Epithelial cell of esophagus (primary cell): ENCODE data around the gene MARCHF9.

ENCODE experiments used
- DNase-seq: peaks from one replicate; pipeline ENCODE4 v3.0.0; 2010; ENCODE audit warnings: low read depth
- H3K4me3 ChIP-seq: 2 replicates; pipeline ENCODE4 v1.5.1; 2011; ENCODE audit warnings: mild to moderate bottlenecking, low read length, control low read depth
- TF ChIP-seq, protein P1 (sequence below): IDR thresholded peaks from 2 replicates; pipeline ENCODE4 v1.5.1; 2011; ENCODE audit warnings: low read depth, mild to moderate bottlenecking, low read length, control low read depth, inconsistent platforms; ENCODE audit not compliant: insufficient read depth; ENCODE audit errors: missing control alignments

The MARCHF9 gene

DNA sequence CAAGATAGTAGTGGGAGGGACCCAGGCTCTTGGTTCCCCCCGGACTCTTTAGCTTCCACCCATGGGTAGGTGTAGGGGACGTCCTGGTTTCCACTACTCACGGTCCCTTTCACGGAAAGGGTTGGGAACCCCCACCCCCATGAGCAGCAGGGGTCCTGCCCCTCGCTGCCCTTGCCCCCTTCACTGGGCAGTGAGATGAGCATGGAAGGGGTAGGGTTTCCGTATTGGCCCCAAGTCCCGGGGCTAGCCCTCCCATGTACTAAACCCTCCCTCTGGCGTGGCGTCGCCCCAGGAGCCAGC is 29.1 kb upstream of the MARCHF9 start:
- peak overlapping the region; percentile 65 for H3K4me3 ChIP-seq
- DNase-seq, result no peak

DNA sequence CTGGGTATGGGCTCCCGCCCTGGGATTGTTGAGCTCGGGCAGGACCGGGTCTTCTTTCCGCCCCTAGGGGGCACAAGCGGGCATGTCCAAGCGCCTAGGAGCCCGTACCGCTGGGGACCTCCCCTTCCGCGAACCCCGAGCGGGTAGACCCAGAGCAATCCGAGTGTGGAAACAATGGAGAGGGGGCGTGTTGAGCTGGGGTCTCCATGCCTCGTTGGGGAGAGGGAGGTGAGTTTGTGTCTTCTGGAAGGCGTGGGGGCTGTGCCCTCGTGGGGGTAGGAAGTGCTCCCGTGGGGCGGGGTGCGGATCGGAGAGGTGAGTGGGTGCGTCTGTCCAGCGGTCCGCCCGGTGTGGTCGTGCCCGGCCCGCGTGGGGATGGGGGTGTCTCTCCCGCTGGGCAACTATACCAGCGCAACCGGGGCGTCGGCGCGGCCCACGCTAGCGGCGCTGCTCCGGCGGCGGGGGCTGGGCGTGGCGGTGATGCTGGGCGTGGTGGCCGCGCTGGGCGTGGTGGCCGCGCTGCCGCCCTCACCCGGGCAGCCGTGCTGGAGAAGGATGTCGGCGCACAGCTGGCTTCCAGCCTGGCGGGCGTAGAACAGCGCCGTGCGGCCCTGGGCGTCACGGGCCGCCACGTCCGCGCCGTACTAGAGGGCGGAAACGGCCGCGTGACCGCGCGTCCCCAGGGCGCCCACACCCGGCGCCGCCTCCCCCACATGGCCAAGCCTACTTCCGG is 28.6 kb upstream of the MARCHF9 start:
- peak; percentile 82 for DNase-seq
- peak overlapping the region; percentile 65 for H3K4me3 ChIP-seq
- TF ChIP-seq, protein P1, sequence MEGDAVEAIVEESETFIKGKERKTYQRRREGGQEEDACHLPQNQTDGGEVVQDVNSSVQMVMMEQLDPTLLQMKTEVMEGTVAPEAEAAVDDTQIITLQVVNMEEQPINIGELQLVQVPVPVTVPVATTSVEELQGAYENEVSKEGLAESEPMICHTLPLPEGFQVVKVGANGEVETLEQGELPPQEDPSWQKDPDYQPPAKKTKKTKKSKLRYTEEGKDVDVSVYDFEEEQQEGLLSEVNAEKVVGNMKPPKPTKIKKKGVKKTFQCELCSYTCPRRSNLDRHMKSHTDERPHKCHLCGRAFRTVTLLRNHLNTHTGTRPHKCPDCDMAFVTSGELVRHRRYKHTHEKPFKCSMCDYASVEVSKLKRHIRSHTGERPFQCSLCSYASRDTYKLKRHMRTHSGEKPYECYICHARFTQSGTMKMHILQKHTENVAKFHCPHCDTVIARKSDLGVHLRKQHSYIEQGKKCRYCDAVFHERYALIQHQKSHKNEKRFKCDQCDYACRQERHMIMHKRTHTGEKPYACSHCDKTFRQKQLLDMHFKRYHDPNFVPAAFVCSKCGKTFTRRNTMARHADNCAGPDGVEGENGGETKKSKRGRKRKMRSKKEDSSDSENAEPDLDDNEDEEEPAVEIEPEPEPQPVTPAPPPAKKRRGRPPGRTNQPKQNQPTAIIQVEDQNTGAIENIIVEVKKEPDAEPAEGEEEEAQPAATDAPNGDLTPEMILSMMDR, result peak; percentile 78

More for the DNA sequence above, 29.1 kb upstream of the MARCHF9 start:
- TF ChIP-seq, protein P1, result no peak

DNA sequence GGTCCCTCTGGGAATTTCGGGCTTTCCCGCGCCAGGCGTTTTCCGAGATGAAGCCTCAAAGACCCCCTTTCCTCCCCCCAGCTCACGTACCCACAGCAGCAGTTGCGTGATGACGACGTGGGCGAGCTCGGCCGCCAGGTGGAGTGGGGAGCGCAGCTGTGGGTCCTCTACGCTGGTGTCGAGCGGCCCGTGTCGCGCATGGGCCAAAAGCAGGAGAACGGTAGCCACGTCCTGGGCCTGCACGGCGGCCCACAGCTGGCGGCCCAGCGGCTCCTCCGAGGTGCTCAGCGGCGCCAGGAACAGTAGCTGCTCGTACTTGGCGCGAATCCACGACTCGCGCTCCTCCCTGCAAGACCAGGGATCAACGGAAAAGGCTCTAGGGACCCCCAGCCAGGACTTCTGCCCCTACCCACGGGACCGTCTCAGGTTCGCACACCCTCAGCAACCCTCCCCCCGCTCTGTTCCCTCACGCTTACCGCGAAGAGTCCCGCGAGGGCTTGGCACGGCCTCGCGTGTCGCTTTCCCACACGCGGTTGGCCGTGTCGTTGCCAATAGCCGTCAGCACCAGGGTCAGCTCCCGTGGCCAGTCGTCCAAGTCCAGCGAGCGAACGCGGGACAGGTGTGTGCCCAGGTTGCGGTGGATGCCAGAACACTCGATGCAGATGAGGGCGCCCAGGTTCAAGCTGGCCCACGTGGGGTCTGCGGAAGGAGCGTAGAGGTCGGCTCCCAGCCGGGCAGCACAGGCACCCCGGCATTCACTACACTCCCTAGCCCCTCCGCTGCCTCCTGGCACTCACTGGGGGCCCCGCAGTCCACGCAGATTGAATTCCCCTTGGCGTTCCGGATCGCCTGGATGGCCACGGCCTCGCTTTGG is 27.8 kb upstream of the MARCHF9 start:
- peak; percentile 20 for DNase-seq
- TF ChIP-seq, protein P1, result peak; percentile 33
- peak overlapping the region; percentile 43 for H3K4me3 ChIP-seq

DNA sequence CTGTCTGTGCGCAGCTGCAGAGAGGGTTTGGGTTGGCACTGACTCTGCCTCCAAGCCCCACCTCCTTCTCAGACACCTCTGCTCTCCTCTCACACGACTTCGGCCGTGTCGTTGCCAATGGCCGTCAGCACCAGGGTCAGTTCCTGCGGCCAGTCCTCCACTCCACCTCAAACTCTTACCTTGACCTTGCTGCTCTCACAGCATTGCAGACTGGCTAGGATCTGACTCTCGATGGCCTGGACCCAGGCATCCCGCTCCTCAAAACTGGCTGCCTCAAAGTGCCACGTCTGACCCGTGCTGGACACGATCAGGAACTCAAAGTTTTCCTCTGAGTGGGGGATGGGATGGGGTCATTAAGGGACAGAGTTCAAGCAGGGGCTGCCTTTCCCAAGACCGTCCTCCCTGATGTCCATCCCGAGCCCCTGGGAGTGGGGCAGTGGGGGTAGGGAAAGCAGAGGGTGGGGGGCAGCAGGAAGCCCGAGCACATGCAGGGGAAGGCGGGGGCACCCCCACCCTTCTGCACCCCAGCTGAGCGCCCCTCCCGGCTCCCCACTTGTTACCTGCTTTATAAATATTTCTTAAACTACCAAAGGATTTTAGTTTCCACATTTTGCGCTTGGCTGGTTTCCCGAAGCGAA is 27.0 kb upstream of the MARCHF9 start:
- TF ChIP-seq, protein P1, result no peak
- no peak for DNase-seq
- no peak overlapping the region for H3K4me3 ChIP-seq

DNA sequence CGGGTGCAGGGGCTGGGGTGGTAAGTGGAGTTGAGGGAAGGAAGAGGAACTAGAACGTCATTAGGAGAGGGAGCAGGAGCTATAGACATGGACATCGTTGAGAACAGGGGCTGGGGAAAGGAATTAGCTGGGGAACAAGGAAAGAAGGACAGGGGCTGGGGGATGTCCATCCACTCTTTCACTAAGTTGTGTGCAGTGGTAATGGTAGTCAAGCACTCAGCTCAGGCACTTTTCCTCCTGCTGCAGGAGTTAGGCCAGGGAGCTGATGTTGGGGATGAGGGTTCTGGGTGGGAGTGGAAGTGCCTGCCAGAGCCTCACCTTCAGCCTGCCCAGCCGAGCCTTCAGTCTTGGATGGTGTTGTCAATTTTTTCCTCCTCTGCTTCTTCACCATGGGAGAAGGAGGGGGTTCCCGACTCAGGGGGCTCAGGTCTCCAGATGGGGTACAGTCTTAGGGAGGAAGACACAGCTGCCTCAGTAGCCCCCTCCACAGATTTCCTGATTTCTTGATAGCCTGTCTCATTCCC is 25.5 kb upstream of the MARCHF9 start:
- TF ChIP-seq, protein P1, result no peak
- no peak overlapping the region for H3K4me3 ChIP-seq
- no peak for DNase-seq

DNA sequence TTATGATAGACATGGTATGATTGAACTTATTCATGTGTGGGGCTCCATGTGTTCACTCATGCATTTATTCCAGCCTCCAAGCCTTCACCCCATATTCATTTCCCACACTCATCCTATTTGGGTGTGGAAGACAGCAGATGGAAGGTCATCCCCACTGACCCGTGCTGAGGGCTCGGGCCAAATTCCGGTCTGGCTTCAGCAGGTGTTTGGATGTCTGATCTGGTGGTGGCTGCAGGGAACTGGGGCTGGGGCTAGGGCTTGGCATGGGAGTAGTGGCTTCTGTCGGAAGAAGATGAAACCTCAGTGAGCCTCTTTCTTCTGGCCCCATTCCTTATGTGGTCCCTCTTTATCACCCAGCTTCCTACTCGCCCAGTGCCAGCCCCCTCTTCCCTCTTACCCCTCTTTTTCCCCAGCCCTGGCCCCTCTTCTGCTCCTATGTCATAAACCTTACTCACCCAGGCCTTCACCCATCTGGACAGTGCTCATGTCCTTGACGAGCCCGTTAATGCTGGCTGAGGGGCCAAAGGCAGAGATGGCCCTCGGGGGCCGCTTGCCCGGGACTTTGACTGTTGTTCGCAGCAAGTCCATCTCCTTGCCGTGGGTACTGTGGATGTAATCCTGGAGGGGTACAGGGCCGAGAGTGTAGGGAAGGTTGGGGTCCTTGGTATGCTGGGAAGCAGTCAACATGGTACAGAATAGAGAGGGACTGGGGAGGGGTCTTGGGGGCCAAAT is 24.4 kb upstream of the MARCHF9 start:
- TF ChIP-seq, protein P1, result no peak
- H3K4me3 ChIP-seq, result no peak overlapping the region
- no peak for DNase-seq
